ENCODE measurements around the gene LRRN4.
"Not testable (repeated sequence)": the region's sequence is repeated elsewhere in the genome, so short reads cannot be mapped to it uniquely, and the experiment has no call there.

LRRN4 gene

DNA sequence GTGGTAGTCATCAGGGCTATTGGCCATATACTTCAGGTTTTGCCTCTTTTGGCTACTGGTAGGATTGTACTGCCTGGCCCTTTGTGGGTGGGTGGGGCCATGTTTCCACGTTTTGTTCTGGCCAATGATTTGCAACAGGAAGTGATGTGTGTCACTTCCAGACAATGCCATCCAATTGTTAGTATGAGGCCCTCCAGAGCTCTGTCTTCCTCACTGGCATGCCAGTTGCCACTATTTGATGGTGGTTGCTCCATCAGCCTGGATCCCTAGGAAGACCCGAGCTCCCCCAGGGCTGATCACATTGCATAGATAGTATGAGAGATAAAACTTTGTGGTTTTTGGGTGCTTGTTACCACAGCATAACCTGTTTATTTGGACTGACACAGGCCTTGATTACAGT lies 7.7 kb upstream of the LRRN4 start:
- in situ Hi-C loops (cut with MboI; ENCODE audit: low sequenced_read_pairs): no loop called here

DNA sequence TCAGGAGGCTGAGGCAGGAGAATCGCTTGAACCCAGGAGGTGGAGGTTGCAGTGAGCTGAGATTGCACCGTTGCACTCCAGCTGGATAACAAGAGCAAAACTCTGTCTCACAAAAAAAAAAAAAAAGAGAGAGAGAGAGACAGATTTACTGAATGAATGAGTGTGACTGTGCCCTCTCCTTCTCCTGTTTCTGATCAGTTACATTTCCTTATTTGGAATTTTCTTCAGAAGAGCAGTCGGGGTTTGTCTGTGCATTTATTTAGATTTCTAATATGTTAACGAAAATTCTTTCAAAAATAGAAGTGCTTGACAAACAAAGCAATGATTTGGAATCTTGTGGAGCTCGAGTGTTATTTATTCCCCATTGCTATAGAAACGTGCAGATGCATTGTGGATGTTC lies 6.4 kb upstream of the LRRN4 start:
- in situ Hi-C loops (cut with MboI; ENCODE audit: low sequenced_read_pairs): no loop called here

DNA sequence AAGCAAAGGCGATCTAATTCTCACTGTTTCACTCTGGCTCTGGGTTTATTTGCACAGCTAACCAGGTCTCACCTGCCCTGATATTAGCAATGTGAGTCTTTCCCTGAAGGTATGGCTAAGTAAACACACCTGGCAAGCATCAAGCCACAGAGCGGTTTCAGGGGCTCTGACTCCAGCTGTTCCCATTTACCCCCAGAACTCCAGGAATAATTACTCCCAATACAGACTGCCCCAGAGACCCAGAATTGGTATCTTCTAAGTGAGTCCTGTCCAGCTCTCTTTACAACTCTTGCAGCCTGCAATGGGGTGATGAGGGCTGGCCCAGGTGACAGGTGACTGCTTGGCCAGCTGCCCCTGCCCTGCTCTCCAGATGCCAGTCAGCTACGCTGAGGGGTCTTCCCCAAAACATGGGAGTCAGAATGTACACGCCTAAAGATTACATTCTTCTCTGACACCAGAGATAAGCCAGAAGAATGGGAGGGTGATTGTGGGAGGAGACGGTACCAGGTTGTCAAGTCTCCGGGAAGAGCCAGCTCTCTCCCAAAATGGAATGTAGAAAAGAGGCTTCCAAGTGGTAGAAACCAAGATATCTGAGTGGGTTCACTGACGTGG lies 4.9 kb upstream of the LRRN4 start:
- in situ Hi-C loops (cut with MboI; ENCODE audit: low sequenced_read_pairs): no loop called here

DNA sequence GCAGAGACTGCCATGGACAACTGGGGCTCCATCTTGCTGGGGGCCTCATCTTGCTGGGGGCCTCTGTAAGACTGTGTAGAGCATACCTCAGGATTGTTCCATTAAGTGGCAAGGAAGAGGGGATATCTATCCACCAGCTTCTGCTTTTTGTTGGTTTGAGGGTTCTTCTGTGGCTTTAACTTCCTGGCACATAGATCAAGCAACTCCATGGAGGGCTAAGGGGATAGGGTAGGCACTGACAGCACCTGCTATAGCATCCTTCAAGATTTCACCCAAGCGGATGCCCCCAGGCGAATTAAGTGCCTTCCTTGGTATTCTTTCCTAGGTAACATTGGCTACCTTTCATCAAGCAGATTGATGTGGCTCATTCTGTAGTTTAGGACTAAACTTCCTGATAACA lies 3.8 kb upstream of the LRRN4 start:
- in situ Hi-C loops (cut with MboI; ENCODE audit: low sequenced_read_pairs): no loop called here

DNA sequence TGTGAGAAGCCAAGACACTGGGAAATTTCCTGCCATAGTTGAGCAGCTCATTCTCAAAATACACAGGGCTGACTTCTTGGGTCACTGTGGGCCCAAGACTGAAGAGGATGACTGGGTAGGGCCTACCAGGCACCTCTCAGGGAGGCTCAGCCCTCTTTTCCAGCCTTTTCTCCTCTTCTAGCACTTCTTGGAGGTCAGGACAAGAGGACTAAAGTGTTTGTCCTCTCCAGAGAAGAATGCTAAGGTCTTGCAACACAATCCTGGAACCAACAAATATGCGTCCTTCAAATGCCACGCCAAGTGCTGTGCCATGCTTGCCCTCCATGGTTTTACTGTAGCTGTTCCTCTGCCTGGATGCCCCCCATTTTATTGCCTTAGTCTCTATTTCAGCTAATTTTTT lies 3.3 kb upstream of the LRRN4 start:
- in situ Hi-C loops (cut with MboI; ENCODE audit: low sequenced_read_pairs): no loop called here

DNA sequence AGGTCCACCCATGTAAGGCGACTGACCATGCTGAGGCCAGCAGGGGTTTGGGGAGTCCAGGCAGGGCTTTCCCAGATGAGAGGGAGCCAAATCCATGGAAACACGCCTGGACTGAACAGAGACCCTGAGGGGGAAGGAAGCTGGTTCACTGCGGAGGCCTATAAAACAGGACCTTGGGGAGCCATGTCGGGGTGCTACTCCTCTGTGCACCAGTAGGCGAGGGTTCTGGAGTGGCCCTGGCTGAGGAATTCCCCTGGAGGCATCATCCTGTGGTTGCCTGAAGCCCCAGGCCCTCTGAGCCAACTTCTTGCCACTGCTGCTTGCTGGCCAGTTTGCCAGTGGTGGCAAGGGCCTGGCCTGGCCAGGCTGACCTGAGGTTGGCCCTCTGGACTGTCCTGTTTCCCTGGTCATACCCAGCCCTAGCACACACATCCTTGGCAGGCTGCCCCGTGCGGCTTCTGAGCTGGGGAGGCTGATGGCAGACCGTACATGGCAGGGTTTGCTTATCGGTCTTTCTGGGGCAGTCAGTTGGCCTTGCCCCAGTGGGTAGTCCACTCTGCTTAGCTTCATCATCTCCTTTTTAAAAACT lies 2.2 kb upstream of the LRRN4 start:
- in situ Hi-C loops (cut with MboI; ENCODE audit: low sequenced_read_pairs): no loop called here

DNA sequence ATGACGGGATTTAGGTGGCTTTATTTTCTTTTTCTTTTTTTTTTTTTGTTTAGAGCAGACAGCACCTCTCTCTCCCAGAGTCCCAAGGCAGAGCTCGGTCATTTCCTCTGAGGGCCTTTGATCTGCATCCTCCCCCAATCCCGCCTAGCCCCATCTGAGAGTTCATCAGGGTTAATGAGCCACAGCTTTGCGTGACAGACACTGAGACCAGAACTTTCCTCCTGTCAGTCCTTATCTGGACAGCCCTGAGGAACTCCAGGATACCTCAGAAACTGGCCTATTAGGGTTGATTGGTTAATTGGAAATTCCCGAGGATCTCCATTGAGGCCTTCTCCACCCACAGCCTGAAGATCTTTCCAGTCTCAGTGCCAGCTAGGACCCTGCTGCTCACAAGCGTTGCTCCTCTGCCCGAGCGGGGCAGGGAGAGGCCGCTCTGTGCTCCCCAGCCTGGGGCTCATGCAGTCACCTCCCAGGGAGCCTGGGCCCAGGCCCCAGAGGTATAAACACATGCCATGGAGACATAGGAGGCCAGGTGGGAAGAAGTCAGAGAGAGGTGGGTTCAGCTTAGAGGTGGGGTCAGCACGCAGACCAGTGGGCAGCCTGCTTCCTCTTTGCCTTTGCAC lies 1.4 kb upstream of the LRRN4 start:
- in situ Hi-C loops (cut with MboI; ENCODE audit: low sequenced_read_pairs): no loop called here

DNA sequence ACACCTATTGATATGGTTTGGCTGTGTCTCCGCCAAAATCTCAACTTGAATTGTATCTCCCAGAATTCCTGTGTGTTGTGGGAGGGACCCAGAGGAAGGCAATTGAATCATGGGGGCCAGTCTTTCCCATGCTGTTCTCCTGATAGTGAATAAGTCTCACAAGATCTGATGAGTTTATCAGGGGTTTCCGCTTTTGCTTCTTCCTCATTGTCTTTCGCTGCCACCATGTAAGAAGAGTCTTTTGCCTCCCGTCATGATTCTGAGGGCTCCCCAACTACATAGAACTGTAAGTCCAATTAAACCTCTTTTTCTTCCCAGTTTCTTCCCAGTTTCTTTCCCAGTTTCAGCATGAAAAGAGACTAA lies 810 bp upstream of the LRRN4 start:
- in situ Hi-C loops (cut with MboI; ENCODE audit: low sequenced_read_pairs): not testable (repeated sequence)

DNA sequence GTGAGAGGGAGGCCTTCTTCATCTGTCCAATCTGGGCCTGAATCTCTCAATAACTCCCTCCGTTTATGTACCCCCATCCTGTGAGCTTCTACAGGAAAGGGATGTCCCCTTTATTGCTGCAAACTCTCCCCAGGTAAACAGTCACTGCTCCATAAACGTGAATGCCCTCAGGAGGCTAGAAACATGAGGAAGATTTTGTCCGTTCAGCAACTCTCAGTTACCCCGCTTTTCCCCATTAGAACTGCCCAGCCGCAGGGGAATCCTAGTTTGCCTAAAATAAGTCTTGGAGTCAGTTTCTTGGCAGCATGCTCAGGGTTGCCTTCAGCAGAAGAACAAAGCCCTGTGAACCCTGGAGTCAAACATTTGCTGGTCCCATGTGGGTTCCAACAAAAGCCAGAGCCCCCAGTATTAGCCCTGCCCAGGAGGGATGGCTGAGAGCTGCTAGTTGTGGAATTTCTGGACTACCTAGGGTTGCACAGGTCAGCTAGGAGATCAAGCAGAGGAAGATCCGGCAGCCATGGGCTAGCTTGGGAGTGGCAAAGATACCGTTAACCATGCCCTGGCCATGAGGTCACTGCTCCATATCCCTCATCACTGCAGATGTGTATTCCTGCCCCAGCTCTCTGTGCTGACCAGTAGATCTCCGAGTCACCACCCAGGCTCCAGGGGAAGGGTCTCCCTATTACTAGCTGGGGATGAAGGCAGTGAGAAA lies 640 bp downstream of the LRRN4 start:
- in situ Hi-C loops (cut with MboI; ENCODE audit: low sequenced_read_pairs): no loop called here

DNA sequence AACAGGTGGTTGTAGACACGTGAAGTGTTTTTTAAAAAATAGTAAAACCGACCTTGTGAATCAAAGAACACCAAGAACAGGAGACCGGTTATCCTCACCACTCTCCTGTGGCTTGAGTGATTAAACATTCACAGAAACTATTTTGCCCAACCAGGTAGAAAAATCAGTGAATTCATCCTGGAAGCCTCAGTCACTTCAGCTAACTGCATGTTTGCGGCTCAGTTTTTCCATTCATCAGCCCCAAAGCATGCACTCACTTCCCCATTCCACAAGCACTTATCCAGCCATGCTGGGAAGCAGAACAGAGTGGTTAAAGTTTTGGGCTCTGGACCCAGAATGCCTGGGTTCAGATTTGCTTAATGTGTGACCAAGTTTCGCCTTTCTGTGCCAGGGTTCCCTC lies 2.4 kb downstream of the LRRN4 start:
- in situ Hi-C loops (cut with MboI; ENCODE audit: low sequenced_read_pairs): no loop called here

DNA sequence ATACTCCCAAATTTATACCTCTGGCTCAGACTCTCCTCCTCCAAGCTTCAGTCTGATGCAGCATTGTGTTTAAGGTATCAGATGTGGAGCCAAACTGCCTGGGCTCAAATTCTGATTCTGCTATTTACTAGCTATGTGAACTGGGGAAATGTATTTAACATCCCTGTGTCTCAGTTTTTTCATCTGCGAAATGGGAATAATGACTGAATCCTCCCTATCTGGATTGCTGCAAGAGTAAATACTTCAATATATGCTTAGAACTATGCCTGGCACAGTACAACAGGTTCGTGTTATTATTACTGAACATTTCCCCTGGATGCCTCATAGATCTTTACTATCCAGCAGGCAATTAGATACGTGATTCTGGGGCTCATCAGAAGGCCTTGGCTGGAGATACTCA lies 5.5 kb downstream of the LRRN4 start:
- in situ Hi-C loops (cut with MboI; ENCODE audit: low sequenced_read_pairs): no loop called here

DNA sequence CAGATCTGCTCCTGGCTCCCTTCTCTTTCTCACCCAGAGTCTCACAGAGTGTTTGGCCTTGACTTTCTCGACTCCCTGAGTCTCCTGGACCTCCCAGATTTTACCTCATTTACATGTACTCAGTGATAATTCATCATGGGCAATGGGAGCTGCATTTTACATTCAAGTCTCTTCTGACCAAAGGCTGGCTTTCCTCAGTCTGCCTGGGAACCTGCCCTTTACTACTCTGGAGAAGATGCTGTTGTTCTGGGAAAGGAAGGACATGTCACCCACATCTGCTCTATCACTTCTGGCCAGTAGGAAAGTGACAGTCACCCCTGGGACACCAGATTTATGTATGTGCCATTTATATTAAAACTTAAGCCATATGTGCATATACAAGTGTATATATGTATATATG lies 7.4 kb downstream of the LRRN4 start:
- in situ Hi-C loops (cut with MboI; ENCODE audit: low sequenced_read_pairs): no loop called here

DNA sequence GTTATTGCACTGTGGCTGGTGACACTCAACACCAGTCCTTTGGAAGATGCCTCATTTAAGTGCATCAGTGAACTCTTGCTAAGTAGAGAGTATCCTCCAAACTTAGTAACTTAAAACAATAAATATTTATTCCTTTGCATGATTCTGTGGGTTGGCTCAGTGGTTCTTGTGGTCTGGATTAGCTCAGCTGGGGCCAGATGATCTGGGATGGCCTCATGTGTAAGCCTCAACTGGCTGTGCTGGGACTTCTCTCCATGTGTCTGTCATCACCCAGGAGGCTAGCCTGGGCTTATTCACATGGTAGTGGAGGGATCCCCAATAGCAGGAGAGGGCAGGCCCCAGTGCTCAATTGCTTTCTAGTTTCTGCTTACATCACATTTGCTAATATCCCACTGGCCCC lies 8.3 kb downstream of the LRRN4 start:
- in situ Hi-C loops (cut with MboI; ENCODE audit: low sequenced_read_pairs): no loop called here

DNA sequence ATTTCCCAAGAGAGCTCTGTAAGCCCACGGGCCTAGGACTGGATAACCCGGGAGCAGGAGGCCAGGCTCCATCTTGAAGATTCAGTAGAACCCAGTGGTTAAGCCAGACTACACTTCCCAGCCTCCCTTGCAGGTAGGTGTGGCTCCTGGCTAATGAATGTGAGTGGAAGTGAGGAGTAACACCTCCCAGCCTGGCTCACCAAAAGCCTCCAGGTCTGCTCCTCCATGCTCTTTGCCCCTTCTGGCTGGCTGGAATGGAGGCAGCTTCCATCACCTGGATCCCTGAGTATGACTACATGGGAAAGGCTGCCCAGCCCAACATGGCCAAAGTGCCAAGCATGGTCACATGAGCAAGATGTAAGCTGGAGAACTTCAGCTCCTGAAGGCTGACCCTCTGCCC lies 9.7 kb downstream of the LRRN4 start:
- in situ Hi-C loops (cut with MboI; ENCODE audit: low sequenced_read_pairs): no loop called here

DNA sequence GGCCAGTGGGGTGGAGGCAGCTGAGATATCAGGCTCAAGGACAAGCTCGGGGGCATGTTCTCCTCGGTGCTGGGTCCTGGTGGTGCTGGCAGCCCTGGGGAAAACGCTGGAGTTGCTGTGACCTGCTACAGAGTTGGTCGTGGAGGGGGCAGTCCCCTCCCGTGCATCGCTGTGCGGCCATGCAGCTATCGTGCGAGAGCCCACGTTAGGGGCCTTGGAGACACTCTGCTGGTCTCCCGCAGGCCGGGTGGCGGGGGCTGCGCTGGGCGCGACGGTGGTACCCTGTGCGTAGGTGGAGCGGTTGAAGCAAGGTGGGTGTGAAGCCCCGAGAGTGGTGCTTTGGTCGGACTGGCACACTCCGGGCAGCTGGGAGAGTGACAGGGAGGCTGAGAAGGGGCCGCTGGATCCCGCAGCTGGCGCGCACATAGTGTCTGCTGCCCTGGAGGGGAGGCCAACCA lies 12.0 kb downstream of the LRRN4 start:
- in situ Hi-C loops (cut with MboI; ENCODE audit: low sequenced_read_pairs): no loop called here

DNA sequence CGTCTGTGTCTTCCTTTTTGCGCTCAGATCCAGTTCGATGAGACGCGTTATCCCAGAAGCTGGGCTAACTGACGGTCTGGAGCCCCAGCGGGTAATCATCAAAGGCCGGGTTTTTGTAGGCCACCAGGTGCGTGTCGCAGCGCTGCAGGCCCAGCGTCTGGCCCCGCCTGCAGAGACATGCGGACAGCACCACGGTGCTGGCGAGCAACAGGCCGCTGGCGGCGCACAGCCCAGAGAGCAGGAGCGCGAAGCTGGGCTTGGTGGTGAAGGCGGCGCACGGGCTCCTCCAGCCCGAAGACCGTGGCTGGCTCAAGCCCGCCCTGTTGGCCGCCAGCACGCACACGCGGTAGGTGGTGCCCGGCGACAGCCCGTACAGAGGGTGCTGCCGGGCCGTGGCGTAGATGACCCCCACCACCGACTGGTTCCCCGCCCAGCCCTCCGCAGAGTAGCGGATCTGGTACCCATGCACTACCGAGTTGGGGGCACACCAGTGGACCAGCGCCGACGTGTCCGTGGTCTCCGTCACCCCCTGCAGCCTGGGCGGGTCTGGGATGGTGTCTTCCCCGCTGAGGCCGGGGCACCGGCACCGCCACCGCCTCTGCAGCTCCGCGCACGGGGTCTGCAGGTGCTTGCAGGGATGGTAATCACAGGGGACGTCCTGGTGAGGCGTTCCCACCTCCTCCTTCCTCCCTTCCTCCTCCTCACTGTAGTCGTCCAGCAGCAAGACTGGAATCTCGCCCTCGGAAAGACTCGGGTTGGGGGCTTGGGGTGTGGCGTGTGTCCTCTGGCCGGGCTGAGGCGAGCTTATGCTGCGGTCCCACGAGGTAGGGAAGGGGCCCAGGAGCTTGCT lies 12.7 kb downstream of the LRRN4 start:
- in situ Hi-C loops (cut with MboI; ENCODE audit: low sequenced_read_pairs): no loop called here

DNA sequence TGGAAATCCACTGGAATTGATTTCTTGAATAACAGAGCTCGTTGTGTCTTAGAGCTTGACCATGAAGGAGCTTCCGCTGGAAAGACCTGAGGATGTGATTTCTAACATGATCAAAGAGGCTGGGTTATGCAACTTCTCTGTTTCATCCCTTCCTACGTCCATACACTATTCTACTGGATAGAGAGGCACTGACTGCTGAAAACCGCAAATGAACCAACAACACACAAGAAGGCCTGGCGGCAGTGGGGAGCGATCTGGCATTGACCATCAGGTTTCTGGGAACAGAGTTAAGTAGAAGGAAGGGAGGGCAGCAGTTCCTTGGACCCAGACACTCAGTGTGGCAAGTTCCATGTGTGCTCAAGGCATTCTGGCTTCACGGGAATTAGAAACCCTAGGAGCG lies 13.3 kb downstream of the LRRN4 start:
- in situ Hi-C loops (cut with MboI; ENCODE audit: low sequenced_read_pairs): no loop called here

DNA sequence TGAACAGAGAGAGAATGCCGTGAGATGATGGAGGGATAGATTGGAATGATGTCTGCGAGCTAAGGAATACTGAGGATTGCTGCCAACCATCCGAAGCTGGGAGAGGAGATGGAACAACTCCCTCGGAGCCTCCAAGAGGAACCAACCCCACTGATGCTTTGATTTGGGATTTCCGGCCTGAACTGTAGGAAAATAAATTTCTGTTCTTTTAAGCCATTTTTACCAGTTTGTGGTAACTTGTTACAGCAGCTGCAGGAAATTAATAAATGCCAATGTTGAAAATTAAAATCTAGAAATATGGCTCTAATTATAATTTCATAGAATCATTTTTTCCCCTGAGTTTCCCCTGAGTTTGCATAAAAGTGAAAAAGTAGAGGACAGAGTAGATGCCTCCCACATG lies 14.1 kb downstream of the LRRN4 start:
- in situ Hi-C loops (cut with MboI; ENCODE audit: low sequenced_read_pairs): no loop called here

DNA sequence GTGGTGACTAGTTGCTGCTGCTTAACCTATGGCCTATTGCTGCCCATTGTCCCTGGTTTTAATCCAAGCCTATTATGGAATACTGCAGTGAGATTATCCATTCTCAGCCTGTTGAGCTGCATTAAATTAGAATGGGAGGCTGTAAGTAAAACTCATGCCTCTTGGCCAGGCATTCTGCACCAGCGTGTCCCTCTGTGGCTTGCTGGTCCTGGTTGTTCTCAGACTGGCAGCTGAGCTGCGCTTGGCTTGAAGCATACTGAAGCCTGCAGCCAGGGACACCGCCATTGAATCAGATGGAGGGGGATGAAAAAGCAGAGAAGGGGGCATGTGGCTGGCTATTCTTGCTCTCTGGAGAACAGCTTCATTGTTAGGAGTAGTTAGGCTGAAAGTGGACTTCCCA lies 15.6 kb downstream of the LRRN4 start:
- in situ Hi-C loops (cut with MboI; ENCODE audit: low sequenced_read_pairs): no loop called here

DNA sequence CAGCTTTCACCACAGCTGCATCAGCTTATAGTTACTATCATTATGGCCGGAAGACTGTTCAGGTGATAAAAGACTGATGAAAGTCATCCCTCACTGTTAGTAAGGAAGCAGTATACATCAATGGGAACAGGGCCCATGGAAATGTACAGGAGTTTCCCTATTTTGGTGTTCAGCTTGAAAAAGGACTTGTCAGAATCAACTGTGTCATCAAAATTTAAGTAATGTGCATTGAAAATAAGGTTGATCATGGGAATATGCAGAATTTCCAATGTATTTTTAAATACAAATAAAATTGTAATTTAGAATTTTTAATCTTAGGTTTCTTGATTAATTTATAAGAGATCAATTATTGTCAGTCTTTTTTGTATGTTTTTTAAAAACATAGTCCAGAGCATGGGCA lies 16.8 kb downstream of the LRRN4 start:
- in situ Hi-C loops (cut with MboI; ENCODE audit: low sequenced_read_pairs): no loop called here

DNA sequence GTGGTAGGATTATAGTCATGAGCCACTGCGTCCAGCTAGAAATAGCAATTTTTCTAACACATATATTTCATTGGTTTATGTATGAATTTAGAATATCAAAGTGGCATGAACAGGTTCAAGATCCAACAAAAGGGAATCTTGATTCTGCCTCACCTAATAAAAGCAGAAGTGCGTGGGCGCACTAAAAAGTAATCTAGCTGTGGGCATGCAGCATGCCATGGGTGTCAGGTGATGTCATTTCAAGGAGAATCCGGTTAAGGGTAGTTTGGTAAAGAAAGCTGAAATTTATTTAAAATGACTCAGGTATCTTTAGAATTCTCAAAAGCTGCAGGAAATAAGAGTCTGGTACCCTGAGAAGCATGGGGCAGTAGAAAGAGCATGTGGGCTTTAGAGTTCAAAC lies 17.6 kb downstream of the LRRN4 start:
- in situ Hi-C loops (cut with MboI; ENCODE audit: low sequenced_read_pairs): no loop called here

All from HL-60/S4 treated with retinoic acid at 250 ng/mL for 4 days and 3 days (cell line).